Measurements from ENCODE around the gene SLC22A12.

- TF ChIP-seq POLR2A (IDR thresholded peaks at IDR 0.05; ENCODE audit: low read length) = no peak
- no peak for TF ChIP-seq GATA1 (IDR thresholded peaks at IDR 0.05; ENCODE audit: low read depth, low read length)
These were observed 20.2 kb downstream of the SLC22A12 start for GRCh38 chr11:64611176-64611575.

Measured in erythroblast (primary cell).